H1 (cell line): Measurements from ENCODE around the gene RRH. TPM values are rescaled to one million over a fixed set of nuclear protein-coding genes. Genes with fewer than 3 reads are reported as not detected.

Experiments
- CTCF ChIA-PET: fragments of 300-600 bp; sonication (Branson Sonifier 250); formaldehyde crosslinking; loops from one replicate; lab custom pipeline; 2021; ENCODE audit not compliant: partially characterized antibody; lab: Charles Lee
- POLR2A ChIA-PET: fragments of 300-600 bp; sonication (Branson Sonifier 250); formaldehyde crosslinking; loops from one replicate; lab custom pipeline; 2021; ENCODE audit warnings: inconsistent platforms; ENCODE audit not compliant: partially characterized antibody; lab: Charles Lee
- DNase-seq, 2 experiments: peaks; one replicate each; pipeline versions ENCODE4 v3.0.0 to v3.0.0-alpha.2; 2010 to 2022; ENCODE audit warnings: low spot score in 2 of 2, low read depth in 1 of 2, mixed read lengths in 1 of 2
- FAIRE-seq: peaks from 2 replicates; lab custom pipeline; 2011; peaks lifted over from hg19 to GRCh38; lab: Jason Lieb, UNC
- H2AFZ ChIP-seq: 2 replicates; pipeline ENCODE4 v1.8.1; 2012; ENCODE audit warnings: low read length, inconsistent platforms
- H2AK5ac ChIP-seq: 2 replicates; pipeline ENCODE4 v1.6.1; 2013; ENCODE audit warnings: low read depth, low read length
- H2BK120ac ChIP-seq: replicated peaks from 2 replicates; pipeline ENCODE3; 2013; ENCODE audit warnings: low read depth, low read length, inconsistent platforms
- H2BK12ac ChIP-seq: 2 replicates; pipeline ENCODE4 v1.6.1; 2013; ENCODE audit warnings: low read depth, low read length
- H2BK15ac ChIP-seq: 2 replicates; pipeline ENCODE4 v1.6.1; 2013; ENCODE audit warnings: low read length
- H2BK20ac ChIP-seq: 2 replicates; pipeline ENCODE4 v1.6.1; 2013; ENCODE audit warnings: low read length
- H2BK5ac ChIP-seq: 2 replicates; pipeline ENCODE4 v1.6.1; 2013; ENCODE audit warnings: low read depth, low read length
- H3K14ac ChIP-seq: 2 replicates; pipeline ENCODE4 v1.6.1; 2013; ENCODE audit warnings: inconsistent platforms; ENCODE audit not compliant: insufficient read length
- H3K18ac ChIP-seq: 2 replicates; pipeline ENCODE4 v1.6.1; 2013; ENCODE audit warnings: low read length; ENCODE audit errors: extremely low read depth
- H3K23ac ChIP-seq: 2 replicates; pipeline ENCODE4 v1.6.1; 2013; ENCODE audit warnings: inconsistent platforms; ENCODE audit not compliant: insufficient read length
- H3K23me2 ChIP-seq: 2 replicates; pipeline ENCODE4 v1.6.1; 2013; ENCODE audit warnings: low read depth, low read length
- H3K27ac ChIP-seq: 2 replicates; pipeline ENCODE4 v1.6.1; 2011; ENCODE audit warnings: low read depth, low read length, inconsistent platforms
- H3K27me3 ChIP-seq, 4 experiments: replicated peaks in 1 of 4; 1 replicate in 1 of 4; 2 replicates in 3 of 4; pipeline versions ENCODE4 v1.6.1 to v1.8.1; 2011 to 2013; ENCODE audit warnings: low read length in 3 of 4, mild to moderate bottlenecking in 3 of 4, inconsistent platforms in 2 of 4, mixed read lengths in 2 of 4, moderate library complexity in 1 of 4; ENCODE audit not compliant: control insufficient read depth in 3 of 4, insufficient read depth in 3 of 4; ENCODE audit errors: extremely low read depth in 1 of 4
- H3K36me3 ChIP-seq, 4 experiments: 2 replicates each; pipeline versions ENCODE4 v1.6.1 to v1.8.1; 2011 to 2013; ENCODE audit warnings: mild to moderate bottlenecking in 4 of 4, low read length in 3 of 4, moderate library complexity in 2 of 4, control low read depth in 1 of 4, inconsistent platforms in 1 of 4; ENCODE audit not compliant: insufficient read depth in 4 of 4, control insufficient read depth in 2 of 4
- H3K4ac ChIP-seq: replicated peaks from 2 replicates; pipeline ENCODE3; 2013; ENCODE audit warnings: low read length, low read depth, mixed read lengths, inconsistent platforms; ENCODE audit not compliant: insufficient read length
- H3K4me1 ChIP-seq, 4 experiments: replicated peaks in 1 of 4; 1 replicate in 1 of 4; 2 replicates in 3 of 4; pipeline versions ENCODE4 v1.6.1 to v1.8.1; 2011 to 2013; ENCODE audit warnings: low read length in 3 of 4, inconsistent platforms in 2 of 4, mixed read lengths in 1 of 4; ENCODE audit not compliant: insufficient read depth in 4 of 4, control insufficient read depth in 3 of 4
- H3K4me2 ChIP-seq, 2 experiments: 2 replicates each; pipeline versions ENCODE4 v1.6.1 to v1.8.1; 2011 to 2013; ENCODE audit warnings: low read depth in 2 of 2, low read length in 2 of 2, control low read depth in 1 of 2, inconsistent platforms in 1 of 2, mild to moderate bottlenecking in 1 of 2; ENCODE audit not compliant: insufficient read depth in 1 of 2
- H3K4me3 ChIP-seq, 4 experiments: fragments of 200-600, 300-600 bp in 1 of 4; sonication (generic), shearing (Covaris generic), sonication (Bioruptor Twin) in 1 of 4; 2 replicates each; pipeline versions ENCODE4 v1.5.1 to v1.8.1; 2011 to 2016; ENCODE audit warnings: low read length in 4 of 4, low read depth in 3 of 4, control low read depth in 2 of 4, inconsistent platforms in 2 of 4, mild to moderate bottlenecking in 2 of 4, mixed read lengths in 1 of 4, moderate library complexity in 1 of 4; ENCODE audit not compliant: insufficient read depth in 2 of 4; ENCODE audit errors: extremely low read depth in 1 of 4
- H3K56ac ChIP-seq: replicated peaks from 2 replicates; pipeline ENCODE3; 2013; ENCODE audit warnings: low read depth, mild to moderate bottlenecking, mixed read lengths, low read length, inconsistent platforms; ENCODE audit not compliant: insufficient read length
- H3K79me1 ChIP-seq: 2 replicates; pipeline ENCODE4 v1.6.1; 2013; ENCODE audit warnings: low read depth, low read length, control low read depth
- H3K79me2 ChIP-seq, 2 experiments: 2 replicates each; pipeline versions ENCODE4 v1.6.1 to v1.8.1; 2012 to 2013; ENCODE audit warnings: low read length in 2 of 2, mild to moderate bottlenecking in 2 of 2, inconsistent platforms in 1 of 2; ENCODE audit not compliant: insufficient read depth in 2 of 2, control insufficient read depth in 1 of 2
- H3K9ac ChIP-seq, 4 experiments: replicated peaks in 1 of 4; 1 replicate in 1 of 4; 2 replicates in 3 of 4; pipeline versions ENCODE4 v1.6.1 to v1.8.1; 2011 to 2013; ENCODE audit warnings: low read depth in 3 of 4, low read length in 3 of 4, control low read depth in 2 of 4, mild to moderate bottlenecking in 2 of 4, moderate library complexity in 2 of 4, inconsistent platforms in 1 of 4; ENCODE audit errors: extremely low read depth in 1 of 4
- H3K9me3 ChIP-seq, 2 experiments: 2 replicates each; pipeline versions ENCODE4 v1.6.1 to v1.8.1; 2012 to 2013; ENCODE audit warnings: mild to moderate bottlenecking in 2 of 2, moderate library complexity in 2 of 2, control low read depth in 1 of 2, inconsistent platforms in 1 of 2, low read depth in 1 of 2, low read length in 1 of 2, mixed read lengths in 1 of 2; ENCODE audit not compliant: insufficient read depth in 2 of 2
- H4K20me1 ChIP-seq, 2 experiments: replicated peaks in 1 of 2; 2 replicates each; pipeline versions ENCODE3 to v1.8.1; 2011 to 2013; ENCODE audit warnings: inconsistent platforms in 2 of 2, low read length in 2 of 2, mild to moderate bottlenecking in 1 of 2; ENCODE audit not compliant: insufficient read depth in 2 of 2, control insufficient read depth in 1 of 2
- H4K5ac ChIP-seq: 2 replicates; pipeline ENCODE4 v1.6.1; 2013; ENCODE audit warnings: low read length, low read depth, mixed read lengths, inconsistent platforms; ENCODE audit not compliant: insufficient read length
- H4K8ac ChIP-seq: 2 replicates; pipeline ENCODE4 v1.8.0; 2013; ENCODE audit warnings: mild to moderate bottlenecking, moderate library complexity, low read length, inconsistent platforms; ENCODE audit not compliant: insufficient read depth; ENCODE audit errors: extremely low read depth
- H4K91ac ChIP-seq: replicated peaks from 2 replicates; pipeline ENCODE3; 2013; ENCODE audit warnings: low read length, mixed read lengths, inconsistent platforms; ENCODE audit not compliant: insufficient read length
- ASH2L ChIP-seq: fragments of 200-600, 300-600 bp; sonication (generic); IDR thresholded peaks from one replicate; pipeline ENCODE4 v1.7.1; 2017; ENCODE audit warnings: low read length
- CTCF ChIP-seq, 3 experiments: IDR thresholded peaks; 1 replicate in 2 of 3; 2 replicates in 1 of 3; pipeline versions ENCODE4 v1.5.1 to v1.6.1; 2011; ENCODE audit warnings: low read length in 3 of 3, mild to moderate bottlenecking in 3 of 3, inconsistent platforms in 2 of 3, low read depth in 1 of 3, moderate library complexity in 1 of 3; ENCODE audit not compliant: insufficient read depth in 1 of 3; ENCODE audit errors: control extremely low read depth in 1 of 3
- polyA plus RNA-seq, 7 experiments: library from polyadenylated mRNA; depleted of rRNA in 3 of 7; stranded (reverse) in 5 of 7; unstranded in 2 of 7; fragments of >200 nt in 5 of 7; fragments of 200-250 nt in 2 of 7; gene quantifications; 1 replicate in 5 of 7; 2 replicates in 1 of 7; 4 replicates in 1 of 7; pipeline versions ENCODE4 v1.2.1 to v1.2.3, GENCODE V29; 2011 to 2013; ENCODE audit warnings: missing spikeins in 2 of 7, mixed read lengths in 2 of 7
- total RNA-seq: library from RNA; stranded (reverse); fragmentation: NEBNext Ultra II Directional; extraction: Animal tissue kit (Norgen Biotek cat#: 25700); gene quantifications from 2 replicates; pipeline ENCODE4 v1.2.1, GENCODE V29; 2021

The RRH gene
- total and polyA plus RNA-seq, 2 of the 8 experiments (the other 6 are each of a cell fraction or from before 2014, with no cell fraction given) = 0.38 TPM; not detected in 1

GRCh38 chr4:109864134-109864533 is 36.4 kb downstream of the RRH start:
- no peak for TF ChIP-seq ASH2L
- peak in 1 of 3 experiments; percentile 37; a peak in 1 of 4 replicates for TF ChIP-seq CTCF (IDR thresholded peaks at IDR 0.05; ENCODE audit: control extremely low read depth in 1 of 3, insufficient read depth in 1 of 3, low read depth in 1 of 3, low read length in 3 of 3)
- H3K27me3 ChIP-seq = no peaks in the 10 kb centered on the region
- H3K9me3 ChIP-seq = no peaks in the 10 kb centered on the region
- no peaks in the 10 kb centered on the region for H3K79me1 ChIP-seq
- no peaks in the 10 kb centered on the region for H3K79me2 ChIP-seq
- H2BK5ac ChIP-seq = no peak overlapping the region
- no peaks in the 10 kb centered on the region for H3K36me3 ChIP-seq
- H2AFZ ChIP-seq = no peak overlapping the region
- H2BK12ac ChIP-seq = no peak overlapping the region
- H3K18ac ChIP-seq = no peak overlapping the region
- CTCF ChIA-PET = interaction anchor here (1.4 to 2.3 kb wide), 3 partner anchors 10 to 17 kb away, joined by 5 to 7 read pairs (median 6); no protein-coding TSS in a partner anchor
- H4K8ac ChIP-seq = no peak overlapping the region
- no peak overlapping the region for H2AK5ac ChIP-seq
- no peak overlapping the region for H2BK120ac ChIP-seq
- H3K14ac ChIP-seq = no peak overlapping the region
- no peak overlapping the region for H3K4ac ChIP-seq
- H2BK20ac ChIP-seq = no peak overlapping the region
- no peaks in the 10 kb centered on the region for H4K20me1 ChIP-seq
- no peak overlapping the region for H3K4me3 ChIP-seq
- DNase-seq (no peak), FAIRE-seq (no peak)
- no peak overlapping the region for H3K56ac ChIP-seq
- H3K4me2 ChIP-seq = no peak overlapping the region
- H3K23me2 ChIP-seq = no peaks in the 10 kb centered on the region
- H3K23ac ChIP-seq = no peak overlapping the region
- no peak overlapping the region for H3K9ac ChIP-seq
- no peak overlapping the region for H3K27ac ChIP-seq
- no peak overlapping the region for H4K5ac ChIP-seq
- POLR2A ChIA-PET = interaction anchor here (0.5 kb wide), 1 partner anchor 18 kb away, joined by 3 read pairs; no protein-coding TSS in a partner anchor
- H3K4me1 ChIP-seq = peaks cover 0 to 3% (median 0%) of the 10 kb centered on the region in 4 experiments; a peak in 1 of 7 replicates
- H4K91ac ChIP-seq = no peak overlapping the region
- no peak overlapping the region for H2BK15ac ChIP-seq
